AG09309 (cell line): Measurements from ENCODE around the gene PRKAR1B.

ENCODE experiments used
- DNase-seq: peaks from one replicate; pipeline ENCODE4 v3.0.0-alpha.2; 2010; ENCODE audit warnings: low read depth
- H3K4me3 ChIP-seq: 2 replicates; pipeline ENCODE4 v1.5.1; 2011; ENCODE audit warnings: mild to moderate bottlenecking, low read depth, low read length, moderate library complexity; ENCODE audit not compliant: control insufficient read depth
- CTCF ChIP-seq: IDR thresholded peaks from 2 replicates; pipeline ENCODE4 v1.5.1; 2011; ENCODE audit warnings: mild to moderate bottlenecking, low read depth, low read length, inconsistent platforms; ENCODE audit not compliant: insufficient read depth, control insufficient read depth; ENCODE audit errors: missing control alignments

PRKAR1B gene

GRCh38 chr7:516216-516605 lies 210.9 kb downstream of the PRKAR1B start:
- TF ChIP-seq CTCF = no peak
- DNase-seq = no peak
- H3K4me3 ChIP-seq = peak overlapping the region; percentile 73

GRCh38 chr7:515628-516027 lies 211.5 kb downstream of the PRKAR1B start:
- H3K4me3 ChIP-seq = no peak overlapping the region
- no peak for DNase-seq
- TF ChIP-seq CTCF = no peak

GRCh38 chr7:514651-515598 lies 212.2 kb downstream of the PRKAR1B start:
- no peak overlapping the region for H3K4me3 ChIP-seq
- no peak for DNase-seq
- TF ChIP-seq CTCF = no peak

GRCh38 chr7:514242-514641 lies 212.8 kb downstream of the PRKAR1B start:
- H3K4me3 ChIP-seq = no peak overlapping the region
- DNase-seq = no peak
- TF ChIP-seq CTCF = no peak

- TF ChIP-seq CTCF = no peak
- H3K4me3 ChIP-seq = no peak overlapping the region
- DNase-seq = no peak
These were observed 213.4 kb downstream of the PRKAR1B start for GRCh38 chr7:513521-514166.

GRCh38 chr7:512541-513311 lies 214.4 kb downstream of the PRKAR1B start:
- no peak for TF ChIP-seq CTCF
- no peak overlapping the region for H3K4me3 ChIP-seq
- no peak for DNase-seq
